Stimulated activated CD8-positive, alpha-beta memory T cell treated with anti-CD3 and anti-CD28 coated beads, Interleukin-15, amount 100 ng/mL, for 1 hour (primary cell): ENCODE results near the gene ASTN2.

Experiments
- DNase-seq: peaks from one replicate; pipeline ENCODE4 v3.0.0-alpha.2; 2020; ENCODE audit warnings: low read depth

The ASTN2 gene

DNA sequence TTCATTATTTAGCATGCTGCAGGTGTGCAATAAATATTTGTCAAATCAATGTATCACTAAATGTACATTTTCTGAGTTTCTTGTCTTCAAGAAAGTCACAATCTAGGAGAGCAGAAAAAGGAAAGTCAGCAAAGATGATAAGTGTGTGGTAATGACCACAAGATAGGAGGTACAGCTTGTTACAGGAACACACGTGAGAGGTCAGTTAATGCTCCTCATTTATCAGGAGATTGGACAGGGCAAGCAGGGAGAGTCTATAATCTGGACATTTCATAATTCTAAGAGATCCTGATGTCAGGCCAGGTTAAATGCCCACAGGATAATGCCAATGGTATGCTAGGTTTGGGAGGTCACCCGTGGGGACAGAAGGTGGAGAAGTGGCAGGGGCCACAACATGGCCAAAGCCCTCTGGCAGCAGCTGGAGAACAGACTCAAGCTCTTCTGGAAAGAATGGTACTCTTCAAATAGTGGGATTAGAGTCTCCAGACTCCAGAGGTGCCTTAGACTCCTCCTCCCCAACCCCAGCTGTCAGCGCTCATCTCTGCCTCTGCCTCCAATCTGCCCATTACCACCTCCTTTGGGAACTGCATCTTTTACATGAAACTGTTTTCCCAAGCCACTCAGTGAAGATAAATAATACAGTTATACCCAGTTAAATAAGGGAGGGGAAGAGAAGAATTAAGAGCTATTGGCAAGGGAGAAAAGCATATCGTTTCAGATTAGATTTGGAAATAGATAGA is 114.3 kb downstream of the ASTN2 start:
- DNase-seq, result no peak

DNA sequence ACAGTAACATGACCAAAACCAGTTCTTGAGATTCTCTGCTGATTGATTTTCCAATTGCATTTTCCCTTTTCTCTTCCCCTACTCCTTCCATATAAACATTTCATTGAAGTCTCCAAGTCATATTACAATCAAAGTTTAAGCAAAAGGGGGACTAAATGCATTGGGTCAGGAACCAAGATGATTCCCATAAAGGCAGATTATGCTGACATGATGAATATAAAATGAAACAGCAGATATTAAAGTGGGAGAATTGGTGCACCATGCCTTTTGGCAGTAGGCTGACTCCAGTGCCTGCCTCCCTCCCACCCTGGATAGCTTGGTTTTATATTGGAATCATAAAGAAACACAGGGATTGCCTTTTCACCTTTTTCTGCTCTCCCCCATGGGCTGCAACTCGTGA is 118.4 kb downstream of the ASTN2 start:
- DNase-seq, result no peak

DNA sequence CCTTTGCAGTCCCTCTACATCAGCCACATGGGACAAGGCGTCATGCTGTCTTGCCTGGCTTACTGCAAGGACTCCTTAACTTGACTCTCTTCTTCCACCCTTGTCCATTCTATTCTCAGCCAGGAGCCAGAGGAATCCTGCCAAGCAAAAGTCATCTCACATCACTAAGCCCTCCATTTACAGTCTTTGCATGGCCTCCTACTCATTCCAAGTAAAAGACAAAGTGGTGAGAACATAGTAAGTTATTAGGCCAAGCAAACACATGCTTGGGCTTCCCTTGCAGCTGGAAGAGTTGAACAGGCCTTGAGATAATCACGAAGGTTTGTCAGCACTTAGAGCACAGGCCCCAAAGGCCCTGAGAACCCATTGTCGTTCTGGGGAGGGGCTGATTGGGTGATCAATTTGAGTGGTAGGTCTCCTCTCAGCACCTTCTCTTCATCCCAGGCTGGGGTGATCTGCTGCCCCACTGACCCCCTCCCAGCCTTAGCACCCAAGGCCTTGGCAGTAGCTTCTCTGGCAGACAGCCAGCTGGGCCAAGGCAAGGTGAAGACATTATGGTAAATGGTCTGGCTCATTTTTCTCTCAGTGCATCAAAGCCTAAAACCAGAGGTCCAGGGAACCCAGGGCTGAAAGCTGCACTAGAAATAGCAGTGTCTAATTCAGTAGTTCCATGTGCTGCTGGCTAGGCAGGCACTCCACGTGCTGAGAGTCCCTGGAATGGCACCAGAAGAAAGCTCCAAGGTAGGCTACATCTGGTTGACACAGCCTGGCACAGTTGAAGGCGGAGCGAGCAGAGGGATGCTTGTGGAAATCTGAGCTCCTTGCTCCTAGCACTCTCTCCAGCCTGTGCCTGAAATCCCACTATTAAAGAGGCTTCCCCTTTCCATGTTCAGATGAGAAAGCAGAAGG is 121.4 kb downstream of the ASTN2 start:
- DNase-seq, result no peak

DNA sequence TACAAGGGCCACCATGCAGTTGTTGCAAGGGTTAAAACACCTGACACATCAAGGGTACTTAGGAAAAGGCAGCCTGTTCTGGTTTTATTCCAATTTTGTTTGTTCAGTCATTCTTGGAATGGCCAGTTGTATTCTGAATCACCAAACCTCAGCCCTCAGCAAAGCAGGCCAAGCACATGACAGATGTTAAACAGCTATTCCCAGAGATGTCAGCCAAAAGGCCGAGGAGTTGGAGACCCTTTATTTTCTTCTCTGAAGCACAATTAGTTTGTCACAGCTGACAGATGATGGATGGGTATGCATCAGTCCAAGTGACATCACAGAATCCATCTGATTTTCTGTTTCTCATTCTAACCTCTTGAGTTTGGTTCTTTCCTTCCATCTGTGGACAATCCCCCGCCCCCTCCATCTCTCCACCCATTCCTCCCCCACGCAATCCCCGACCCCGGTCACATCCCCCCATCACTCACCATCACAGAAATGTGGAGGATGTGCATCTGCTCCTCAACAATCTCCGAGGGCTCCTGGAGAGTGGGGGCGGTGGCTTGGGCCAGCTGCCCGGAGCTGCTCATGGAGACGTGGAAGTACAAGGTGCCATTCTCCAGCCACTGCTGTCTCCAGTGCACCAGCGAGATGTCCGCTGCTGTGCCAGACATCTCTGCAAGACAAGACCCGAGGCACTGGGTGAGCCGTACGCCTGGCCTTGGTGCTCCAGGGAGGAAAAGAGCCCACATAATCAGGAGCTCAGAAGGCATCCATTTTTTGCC is 123.8 kb downstream of the ASTN2 start:
- no peak for DNase-seq

DNA sequence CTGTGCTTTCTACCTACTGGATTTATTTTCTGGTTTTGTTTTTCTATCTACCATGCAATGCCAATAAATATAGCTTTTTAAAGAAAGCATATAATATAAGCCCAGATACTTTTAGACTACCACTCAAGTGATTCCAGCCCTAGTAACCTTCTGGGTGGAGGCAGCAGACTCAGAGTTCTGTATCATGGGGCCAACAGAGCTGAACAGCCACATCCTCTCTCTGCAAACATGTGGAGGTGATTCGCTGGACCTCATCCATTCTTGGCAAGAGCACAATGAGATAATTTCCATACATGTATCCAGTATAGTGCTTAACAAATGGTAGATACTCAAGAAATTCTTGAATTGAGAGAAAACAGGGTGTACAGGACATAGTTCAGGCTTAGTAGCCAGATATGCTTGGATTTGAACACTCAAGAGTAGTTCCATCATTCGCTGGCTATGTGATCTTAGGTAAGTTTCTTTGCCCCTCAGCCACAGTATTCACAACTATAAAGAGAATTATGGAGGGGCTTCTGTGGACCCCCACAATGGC is 124.5 kb downstream of the ASTN2 start:
- DNase-seq, result no peak

- DNase-seq, result no peak
These were observed 128.6 kb downstream of the ASTN2 start for GRCh38 chr9:117286245-117286644.

DNA sequence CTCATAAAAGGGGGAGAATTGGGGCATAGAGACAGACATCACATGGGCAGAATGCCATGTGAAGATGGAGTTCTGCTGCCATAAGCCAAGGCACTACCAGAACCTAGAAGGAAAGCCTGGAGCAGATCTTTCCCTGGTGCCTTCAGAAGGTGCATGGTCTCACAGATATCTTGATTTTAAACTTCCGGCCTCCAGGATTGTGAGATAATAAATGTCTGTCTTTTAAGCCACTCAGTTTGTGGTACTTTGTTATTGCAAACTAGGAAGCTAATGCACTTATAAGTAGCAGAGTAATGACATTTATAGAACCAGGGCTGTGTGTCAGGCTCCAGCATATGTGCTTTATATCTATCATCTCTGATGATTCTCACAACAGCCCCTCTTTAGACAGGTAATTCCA is 130.4 kb downstream of the ASTN2 start:
- DNase-seq, result no peak

GRCh38 chr9:117282541-117282940 is 132.3 kb downstream of the ASTN2 start:
- no peak for DNase-seq

GRCh38 chr9:117278471-117279035 is 136.3 kb downstream of the ASTN2 start:
- no peak for DNase-seq

DNA sequence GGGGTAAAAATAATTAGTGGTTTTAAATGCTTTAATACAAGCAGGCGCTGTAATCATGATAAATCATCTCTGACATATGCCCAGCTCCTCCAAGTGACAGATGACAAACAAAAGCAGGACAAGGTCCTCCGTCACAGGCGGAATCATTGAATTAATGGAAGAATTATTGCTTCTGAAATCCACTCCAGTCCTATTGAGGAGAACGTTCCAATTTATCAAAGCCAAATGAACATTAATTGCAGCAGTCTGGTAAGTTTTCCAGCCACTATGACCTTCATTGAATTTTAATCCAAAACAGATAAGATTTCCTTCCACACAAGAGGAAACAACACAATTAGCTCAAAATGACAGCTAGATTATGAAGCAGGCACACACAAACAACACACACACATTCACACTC is 136.8 kb downstream of the ASTN2 start:
- no peak for DNase-seq

DNA sequence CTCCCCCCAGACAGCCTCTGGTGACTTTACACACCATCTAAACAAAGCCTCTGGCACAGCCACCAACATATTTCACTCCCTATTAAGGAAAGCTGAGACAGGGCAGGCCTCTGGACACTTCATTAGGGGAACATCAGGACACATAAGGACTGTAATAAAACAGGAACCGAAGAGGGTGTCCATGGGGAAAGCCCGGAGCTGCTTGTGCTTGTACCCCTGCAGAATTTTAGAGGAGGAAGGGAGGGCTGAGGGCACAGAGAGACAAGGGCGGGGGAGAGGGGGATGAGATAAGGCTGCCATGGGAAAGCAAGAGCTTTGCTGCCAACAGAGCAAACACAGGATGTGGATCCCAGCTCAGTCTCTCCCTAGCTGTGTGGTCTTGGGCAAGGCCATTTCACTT is 138.4 kb downstream of the ASTN2 start:
- no peak for DNase-seq

DNA sequence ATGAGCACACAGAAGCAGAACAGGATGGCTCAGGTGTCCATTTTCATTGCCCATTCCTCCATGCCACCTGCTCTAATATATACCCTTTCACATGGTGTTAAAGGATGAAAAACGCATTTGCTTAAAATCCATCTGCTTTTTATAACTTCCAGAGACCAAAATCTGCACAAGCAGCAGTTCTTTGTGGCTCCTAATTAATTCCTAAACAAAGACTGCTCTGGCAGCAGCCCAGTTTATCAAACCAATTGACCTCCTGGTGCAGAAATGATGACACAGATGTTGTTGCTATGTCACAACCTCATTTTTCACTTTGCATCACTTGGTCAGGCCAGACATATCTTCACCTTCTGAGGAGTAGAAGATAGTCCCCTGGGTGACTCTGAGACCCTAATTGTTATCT is 141.2 kb downstream of the ASTN2 start:
- no peak for DNase-seq

GRCh38 chr9:117268847-117269446 is 145.9 kb downstream of the ASTN2 start:
- DNase-seq, result no peak

- DNase-seq, result no peak
These were observed 147.9 kb downstream of the ASTN2 start for GRCh38 chr9:117266855-117267497.

- no peak for DNase-seq
These were observed 149.6 kb downstream of the ASTN2 start for GRCh38 chr9:117265253-117265652.

GRCh38 chr9:117258184-117258866 is 156.5 kb downstream of the ASTN2 start:
- no peak for DNase-seq

DNA sequence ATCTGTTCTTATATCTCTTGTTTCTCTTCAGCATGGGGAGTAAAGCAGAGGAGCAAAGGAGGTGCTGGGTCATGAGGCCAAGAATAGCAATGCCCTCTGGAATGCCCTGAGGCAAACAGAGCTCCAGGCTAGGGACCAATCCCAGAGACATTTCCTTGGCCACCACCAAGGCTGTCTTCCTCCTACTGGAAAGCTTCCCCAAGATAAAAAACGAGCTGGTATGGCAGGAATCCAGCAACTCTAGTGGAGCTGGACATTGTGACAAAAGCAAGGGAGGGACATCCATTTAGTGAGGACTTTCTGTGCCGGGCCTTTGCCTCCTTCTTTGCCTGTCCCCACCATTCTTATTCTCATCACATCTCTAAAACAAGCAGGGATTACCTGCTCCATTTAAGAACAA is 161.6 kb downstream of the ASTN2 start:
- no peak for DNase-seq

GRCh38 chr9:117250610-117251215 is 164.1 kb downstream of the ASTN2 start:
- DNase-seq, result no peak

DNA sequence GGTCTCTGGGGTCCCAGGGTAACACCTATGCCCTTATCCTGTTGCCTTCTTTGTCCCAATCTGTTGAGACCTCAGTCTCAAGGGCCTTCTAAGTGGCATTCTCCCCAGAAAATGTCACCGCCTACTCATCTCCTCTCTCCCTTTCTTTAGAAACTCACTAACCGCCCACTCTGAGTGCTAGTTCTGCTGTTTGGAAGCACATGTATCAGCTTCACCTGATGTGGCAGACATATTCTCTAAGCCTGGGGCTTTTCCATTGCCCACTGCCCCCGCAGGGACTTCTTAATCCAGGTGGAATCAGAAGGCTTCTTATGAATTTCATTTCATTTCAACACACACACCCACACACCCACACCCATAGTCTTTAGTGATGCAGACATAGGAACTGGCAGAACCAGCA is 165.1 kb downstream of the ASTN2 start:
- no peak for DNase-seq

DNA sequence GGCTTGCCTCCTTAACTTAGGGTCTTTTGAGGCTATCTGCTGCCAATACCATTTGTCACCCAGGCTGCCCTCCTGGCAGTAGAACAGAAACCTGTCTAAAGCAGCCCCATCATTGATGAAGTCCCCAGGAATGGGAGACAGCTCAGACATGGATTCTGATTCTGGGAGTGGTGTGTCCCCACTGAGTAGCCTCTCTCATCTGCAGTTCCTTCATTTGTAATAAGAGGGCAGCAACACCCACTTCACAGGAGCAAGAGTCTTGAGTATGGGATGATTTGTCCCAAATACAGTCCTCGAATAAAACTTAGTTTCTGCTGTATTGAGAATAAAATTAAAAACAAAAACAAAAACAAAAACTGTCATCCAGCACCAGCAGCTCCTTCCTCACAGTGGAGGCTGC is 167.6 kb downstream of the ASTN2 start:
- no peak for DNase-seq
